Left kidney (tissue), 8 donors: ENCODE data around the gene PRR3. TPM values are rescaled to one million over a fixed set of nuclear protein-coding genes. Genes with fewer than 3 reads are reported as not detected.
A peak's percentile ranks its signal among the peaks of the same experiment; 100 is the strongest.
"Not testable (repeated sequence)": the region's sequence is repeated elsewhere in the genome, so short reads cannot be mapped to it uniquely, and the experiment has no call there.

Experiments used
- DNase-seq: peaks from one replicate; pipeline ENCODE4 v3.0.0-alpha.2; 2013
- long read RNA-seq, 8 donors: transcript quantifications; one replicate each; lab custom pipeline, GENCODE V29; 2026
- polyA plus RNA-seq: library from polyadenylated mRNA; unstranded; fragments of 120-200 nt; gene quantifications from one replicate; pipeline ENCODE4 v1.2.1, GENCODE V29; 2013; ENCODE audit not compliant: insufficient read length

PRR3 gene, protein sequence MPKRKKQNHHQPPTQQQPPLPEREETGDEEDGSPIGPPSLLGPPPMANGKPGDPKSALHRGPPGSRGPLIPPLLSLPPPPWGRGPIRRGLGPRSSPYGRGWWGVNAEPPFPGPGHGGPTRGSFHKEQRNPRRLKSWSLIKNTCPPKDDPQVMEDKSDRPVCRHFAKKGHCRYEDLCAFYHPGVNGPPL
- 40.2 TPM for polyA plus RNA-seq
- long read RNA-seq, donor 1, transcript PRR3-201 (3 exons, 1,797 nt): major isoform, 5 of 16 reads
- long read RNA-seq, donor 1, partial matches to known transcripts: 6 of 16 reads
- long read RNA-seq, donor 1, other reads (novel, unspliced or antisense): 0 of 16 reads
- long read RNA-seq, donor 2, transcript PRR3-203 (2 exons, 3,429 nt): major isoform, 5 of 11 reads
- long read RNA-seq, donor 2, partial matches to known transcripts: 0 of 11 reads
- long read RNA-seq, donor 2, other reads (novel, unspliced or antisense): 0 of 11 reads
- long read RNA-seq, donor 3, transcript PRR3-201 (3 exons, 1,797 nt): major isoform, 6 of 25 reads
- long read RNA-seq, donor 3, partial matches to known transcripts: 16 of 25 reads
- long read RNA-seq, donor 3, other reads (novel, unspliced or antisense): 0 of 25 reads
- long read RNA-seq, donor 4: 0 reads
- long read RNA-seq, donor 5, transcript PRR3-201 (3 exons, 1,797 nt): major isoform, 5 of 9 reads
- long read RNA-seq, donor 5, partial matches to known transcripts: 0 of 9 reads
- long read RNA-seq, donor 5, other reads (novel, unspliced or antisense): 0 of 9 reads
- long read RNA-seq, donor 6, partial matches to known transcripts: 0 of 8 reads
- long read RNA-seq, donor 6, other reads (novel, unspliced or antisense): 0 of 8 reads
- long read RNA-seq, donor 7, partial matches to known transcripts: 0 of 8 reads
- long read RNA-seq, donor 7, other reads (novel, unspliced or antisense): 0 of 8 reads
- long read RNA-seq, donor 8, partial matches to known transcripts: 0 of 3 reads
- long read RNA-seq, donor 8, other reads (novel, unspliced or antisense): 0 of 3 reads

DNA sequence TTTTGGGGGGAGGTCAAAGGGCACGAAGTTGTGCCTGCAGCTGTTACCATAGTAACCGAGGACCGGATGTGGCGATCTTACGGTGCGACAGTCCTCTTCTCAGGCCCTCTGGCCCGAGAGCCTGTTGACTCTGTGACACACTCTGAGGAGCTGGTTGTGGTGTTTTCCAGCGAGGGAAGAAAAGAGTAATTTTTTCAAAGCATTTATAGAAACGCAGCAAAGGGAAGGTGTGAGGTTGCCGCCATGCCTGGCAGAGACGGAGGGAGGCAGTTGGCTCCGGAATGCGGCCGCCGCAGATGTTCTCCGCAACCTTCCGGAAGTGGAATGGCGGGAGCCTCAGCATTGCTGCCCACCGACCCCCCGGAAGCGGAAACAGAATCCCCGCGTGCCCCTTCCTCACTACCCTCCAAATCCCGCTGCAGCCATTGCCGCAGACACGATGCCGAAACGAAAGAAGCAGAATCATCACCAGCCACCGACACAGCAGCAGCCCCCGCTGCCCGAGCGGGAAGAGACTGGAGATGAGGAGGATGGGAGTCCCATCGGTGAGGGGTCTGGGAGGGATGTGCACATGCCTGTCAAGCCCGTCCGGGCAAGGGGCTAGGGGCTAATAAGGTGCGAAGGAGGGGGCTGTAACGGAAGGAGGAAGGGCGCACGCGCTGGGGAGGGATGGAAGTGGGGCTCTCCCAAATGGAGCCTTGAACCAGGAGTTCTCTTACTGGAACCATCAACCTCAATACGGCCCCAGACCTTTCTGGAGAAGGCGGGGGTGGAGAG lies at the start of gene PRR3:
Gene PRR3, plus strand, starts transcription at position 390 of the 777 bp plus-strand sequence. Its CDS starts 50 bp downstream, at position 440.
- peak; percentile 90 for DNase-seq

DNA sequence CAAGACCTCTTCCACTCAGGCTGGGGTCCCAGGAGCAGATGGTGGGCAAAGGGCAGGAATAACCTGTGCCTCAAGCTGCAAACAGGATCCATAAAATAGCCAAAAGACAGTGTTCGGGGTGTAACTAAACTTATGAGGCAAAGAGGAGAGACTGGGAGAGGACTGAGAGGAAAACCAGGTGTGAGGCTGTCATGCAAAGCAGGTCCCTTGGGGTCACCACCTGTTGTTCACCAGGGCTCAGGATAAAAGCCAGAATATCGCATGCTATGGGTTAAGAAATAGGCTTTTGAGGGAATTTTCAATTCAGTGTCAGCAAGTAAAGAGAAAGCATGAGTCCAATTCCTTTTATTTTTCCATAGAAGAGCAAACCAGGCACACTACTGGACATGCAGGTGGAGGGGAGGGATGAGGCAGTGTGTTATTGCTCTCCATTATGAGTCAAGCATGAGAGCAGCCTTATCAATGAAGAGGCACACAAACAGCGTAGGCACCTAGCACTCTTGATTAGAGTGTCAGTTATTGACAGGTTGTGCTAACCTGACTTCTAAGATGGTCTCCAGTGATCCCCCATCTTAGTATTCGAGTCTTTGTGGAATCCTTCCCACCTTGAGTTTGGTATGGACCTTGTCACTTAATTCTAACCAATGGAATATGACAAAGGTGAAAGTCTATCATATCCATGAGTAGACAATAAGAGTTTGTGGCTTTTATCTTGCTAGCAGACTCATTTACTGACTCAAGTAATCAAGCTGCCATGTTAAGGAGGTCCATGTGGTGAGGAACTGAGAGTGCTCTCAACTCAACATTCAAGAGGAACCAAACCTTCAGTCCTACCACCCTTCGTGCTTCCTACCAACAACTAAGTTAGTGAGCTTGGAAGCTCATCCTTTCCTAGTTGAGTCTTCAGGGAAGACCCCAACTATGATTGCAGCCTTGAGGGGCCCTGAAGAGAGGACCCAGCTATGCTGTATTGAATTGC lies 49.0 kb upstream of the PRR3 start:
- DNase-seq: no peak

DNA sequence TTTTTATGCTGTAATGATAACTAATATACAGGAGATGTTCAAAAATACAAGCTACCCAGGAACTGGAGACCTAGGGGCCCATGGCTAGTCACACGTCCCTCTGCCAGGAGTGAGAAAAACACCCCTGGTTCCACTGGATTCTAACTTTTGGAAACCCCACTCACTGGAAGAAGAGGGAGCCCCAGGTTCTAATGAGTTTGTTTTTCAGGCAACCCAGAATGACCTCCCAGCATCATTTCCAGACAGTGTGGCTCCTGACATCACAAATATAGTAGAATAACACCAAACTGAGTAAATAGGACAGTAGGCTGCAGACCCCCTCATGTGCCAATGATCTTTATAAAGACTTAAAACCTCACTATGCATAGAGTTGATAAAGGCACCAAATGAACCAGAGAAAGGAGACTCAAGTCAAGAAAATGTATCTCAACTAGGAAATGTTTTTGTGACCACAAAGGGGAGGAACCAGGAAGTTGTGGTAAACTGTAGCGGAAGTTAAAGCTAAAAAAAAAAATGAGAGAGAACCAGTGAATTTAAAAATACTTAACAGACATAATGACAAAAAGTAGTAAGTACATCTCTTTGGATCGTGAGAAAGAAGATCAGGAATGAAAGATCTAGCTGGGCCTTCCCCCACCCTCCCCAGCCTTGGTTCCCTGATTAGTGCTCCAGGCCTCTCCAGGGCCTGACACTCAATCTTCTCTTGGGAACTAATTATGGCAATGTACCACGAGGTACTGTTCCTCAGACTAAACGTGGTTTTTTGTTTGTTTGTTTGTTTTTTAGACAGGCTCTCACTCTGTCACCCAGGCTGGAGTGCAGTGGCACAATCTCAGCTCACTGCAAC lies 48.0 kb upstream of the PRR3 start:
- no peak for DNase-seq

DNA sequence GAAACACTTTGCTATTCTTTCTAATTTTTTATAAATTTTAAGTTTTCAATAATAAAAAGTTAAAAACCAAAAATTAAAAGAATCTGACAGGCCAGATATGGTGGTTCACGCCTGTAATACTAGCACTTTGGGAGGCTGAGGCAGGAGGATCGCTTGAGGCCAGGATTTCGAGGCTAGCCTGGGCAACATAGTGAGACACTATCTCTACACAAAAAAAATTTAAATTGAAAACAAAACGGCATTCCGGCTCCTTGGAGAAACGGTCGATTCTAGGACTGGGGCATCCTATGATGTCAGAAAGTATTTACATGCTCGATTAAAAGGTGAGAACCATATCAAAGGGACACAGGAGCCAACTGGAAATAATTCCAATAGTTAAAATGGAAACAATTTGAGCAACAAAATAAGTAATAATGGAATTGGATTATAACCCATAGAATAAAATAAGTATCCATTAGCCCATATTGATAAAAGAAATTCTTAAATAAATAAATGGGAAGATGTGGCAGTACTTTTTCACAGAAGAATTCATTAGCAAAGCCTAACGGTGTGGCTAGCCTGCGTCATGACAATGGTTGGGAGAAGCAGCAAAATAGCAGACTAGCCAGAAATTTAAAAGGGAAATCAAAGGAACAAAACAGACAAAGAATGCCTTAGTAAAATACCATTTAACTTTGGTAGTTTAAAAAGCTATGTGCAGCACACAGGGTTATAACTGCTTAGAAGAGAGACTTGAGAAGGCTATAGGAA lies 46.5 kb upstream of the PRR3 start:
- DNase-seq: no peak

DNA sequence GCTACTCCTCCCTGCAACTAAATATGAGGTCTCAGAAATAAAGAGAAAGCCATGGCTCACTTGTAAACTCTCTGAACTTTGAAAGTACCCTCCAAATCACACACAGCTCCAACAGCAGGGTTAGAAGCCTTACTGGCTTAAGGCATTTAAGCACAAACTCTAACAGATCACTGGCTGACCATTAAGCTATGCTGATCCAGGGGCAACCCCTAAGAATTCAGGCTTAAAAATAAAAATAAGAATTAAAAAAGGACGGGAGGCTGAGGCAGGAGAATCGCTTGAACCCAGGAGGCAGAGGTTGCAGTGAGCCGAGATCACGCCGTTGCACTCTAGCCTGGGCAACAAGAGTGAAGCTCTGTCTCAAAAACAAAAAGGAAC lies 45.9 kb upstream of the PRR3 start:
- no peak for DNase-seq

DNA sequence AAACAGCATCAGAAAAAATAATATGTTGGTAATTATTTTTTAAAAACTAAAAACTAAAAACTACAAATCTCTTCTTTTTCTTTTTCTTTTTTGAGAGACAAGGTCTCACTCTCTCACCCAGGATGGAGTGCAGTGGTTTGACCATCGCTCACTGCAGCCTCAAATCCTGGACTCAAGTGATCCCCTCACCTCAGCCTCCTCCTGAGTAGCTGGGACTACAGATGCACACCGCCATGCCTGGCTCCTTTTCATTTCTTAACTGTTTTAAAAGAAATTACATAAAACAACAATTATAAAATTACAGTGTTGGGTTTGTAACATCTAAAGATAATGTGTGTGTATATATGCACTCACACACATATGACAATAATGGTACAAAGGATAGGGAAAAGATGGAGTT lies 43.6 kb upstream of the PRR3 start:
- DNase-seq: no peak

DNA sequence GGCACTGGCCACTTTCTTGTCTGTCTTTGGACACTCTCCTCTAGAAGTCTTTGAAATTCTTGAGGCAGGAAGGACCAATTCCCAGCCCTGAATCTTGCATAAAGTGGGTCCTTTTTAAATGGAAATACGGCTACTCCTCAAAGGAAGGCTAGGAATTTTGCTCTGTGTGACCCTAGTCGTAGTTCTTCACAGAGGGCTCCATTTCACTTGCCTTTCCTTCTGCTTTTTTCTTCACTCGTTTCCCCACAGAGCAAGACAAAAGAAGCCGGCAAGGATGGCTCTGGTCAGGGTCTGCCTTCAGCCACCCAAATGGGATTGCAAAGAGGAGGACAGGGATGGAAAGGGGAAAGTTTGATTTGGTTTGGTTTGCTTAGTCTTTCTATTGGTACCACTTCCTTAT lies 42.0 kb upstream of the PRR3 start:
- no peak for DNase-seq

DNA sequence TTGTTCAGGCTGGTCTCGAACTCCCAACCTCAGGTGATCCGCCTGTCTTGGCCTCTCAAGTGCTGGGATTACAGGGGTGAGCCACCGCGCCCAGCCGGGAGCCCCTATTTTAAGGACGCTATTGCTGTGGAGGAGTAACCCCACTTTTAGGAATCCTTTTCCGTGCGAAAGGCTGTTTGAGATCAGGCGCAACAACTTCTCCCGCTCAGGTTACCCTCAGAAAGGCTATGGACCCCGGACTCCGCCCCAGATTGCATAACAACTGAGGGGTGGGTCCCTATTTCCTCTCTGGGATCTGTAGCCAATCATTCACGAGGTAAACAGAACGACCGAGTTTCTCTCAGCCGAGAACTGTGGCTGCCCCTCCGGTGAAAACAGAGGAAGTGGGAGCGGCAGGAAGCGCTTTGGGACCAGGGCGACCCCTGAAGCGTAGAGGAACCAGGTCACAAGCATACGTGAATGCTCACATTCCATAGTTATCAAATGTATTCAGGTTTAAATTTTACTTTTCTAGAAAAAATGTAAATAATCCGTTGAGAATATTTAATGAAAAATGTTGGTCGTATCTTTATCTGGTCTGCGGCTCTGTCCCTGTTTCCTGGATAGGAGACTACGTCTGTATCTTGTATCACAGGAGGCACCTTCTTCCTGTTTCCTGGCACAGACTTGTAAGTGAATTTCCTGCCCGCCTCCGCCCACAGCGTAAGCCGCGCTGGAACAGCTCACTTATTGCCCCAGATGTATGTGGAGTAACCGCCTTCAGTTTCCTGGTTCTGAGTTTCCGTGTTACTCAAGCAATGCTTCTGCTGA lies 40.9 kb upstream of the PRR3 start:
- DNase-seq: peak; percentile 92

DNA sequence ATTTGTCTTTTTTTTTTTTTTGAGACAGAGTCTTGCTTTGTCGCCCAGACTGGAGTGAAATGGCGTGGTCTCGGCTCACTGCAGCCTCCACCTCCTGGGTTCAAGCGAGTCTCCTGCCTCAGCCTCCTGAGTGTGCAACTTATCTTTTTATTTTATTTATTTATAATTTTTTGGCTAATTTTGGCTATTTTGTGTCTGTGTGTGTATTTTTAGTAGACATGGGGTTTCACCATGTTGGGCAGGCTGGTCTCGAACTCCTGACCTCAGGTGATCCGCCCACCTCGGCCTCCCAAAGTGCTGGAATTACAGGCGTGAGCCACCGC lies 40.4 kb upstream of the PRR3 start:
- not testable (repeated sequence) for DNase-seq

DNA sequence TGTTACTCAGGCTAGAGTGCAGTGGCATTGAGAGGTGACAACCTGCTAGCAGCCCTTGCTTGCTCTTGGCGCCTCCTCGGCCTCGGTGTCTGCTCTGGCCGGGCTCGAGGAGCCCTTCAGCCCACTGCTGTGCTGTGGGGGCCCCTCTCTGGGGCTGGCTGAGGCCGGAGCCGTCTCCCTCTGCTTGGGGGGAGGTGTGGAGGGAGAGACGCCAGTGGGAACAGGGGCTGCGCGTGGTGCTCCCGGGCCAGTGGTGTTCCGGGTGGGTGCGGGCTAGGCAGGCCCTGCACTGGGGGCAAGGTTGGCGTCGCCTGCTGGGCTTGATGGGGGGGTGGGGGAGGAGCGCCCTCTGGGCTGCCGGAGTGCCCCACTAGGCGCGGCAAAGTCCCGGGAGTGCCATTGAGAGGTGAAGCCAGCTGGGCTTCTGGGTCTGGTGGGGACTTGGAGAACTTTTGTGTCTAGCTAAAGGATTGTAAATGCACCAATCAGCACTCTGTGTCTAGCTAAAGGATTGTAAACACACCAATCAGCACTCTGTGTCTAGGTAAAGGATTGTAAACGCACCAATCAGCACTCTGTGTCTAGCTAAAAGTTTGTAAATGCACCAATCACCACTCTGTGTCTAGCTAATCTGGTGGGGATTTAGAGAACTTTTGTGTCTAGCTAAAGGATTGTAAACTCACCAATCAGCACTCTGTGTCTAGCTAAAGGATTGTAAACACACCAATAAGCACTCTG lies 39.2 kb upstream of the PRR3 start:
- DNase-seq: not testable (repeated sequence)

DNA sequence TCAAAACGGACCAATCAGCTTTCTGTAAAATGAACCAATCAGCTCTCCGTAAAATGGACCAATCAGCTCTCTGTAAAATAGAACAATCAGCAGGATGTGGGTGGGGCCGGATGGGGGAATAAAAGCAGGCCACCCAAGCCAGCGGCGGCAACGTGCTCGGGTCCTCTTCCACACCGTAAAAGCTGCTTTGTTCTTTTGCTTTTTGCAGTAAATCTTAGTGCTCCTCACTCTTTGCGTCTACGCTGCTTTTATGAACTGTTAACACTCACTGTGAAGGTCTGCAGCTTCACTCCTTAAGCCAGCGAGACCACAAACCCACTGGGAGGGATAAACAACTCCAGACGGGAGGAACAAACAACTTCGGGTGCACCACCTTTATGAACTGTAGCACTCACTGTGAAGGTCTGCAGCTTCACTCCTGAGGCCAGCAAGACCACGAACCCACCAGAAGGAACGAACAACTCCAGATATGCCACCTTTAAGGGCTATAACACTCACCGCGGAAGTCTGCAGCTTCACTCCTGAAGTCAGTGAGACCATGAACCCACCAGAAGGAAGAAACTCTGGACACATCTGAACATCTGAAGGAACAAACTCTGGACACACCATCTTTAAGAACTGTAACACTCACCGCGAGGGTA lies 38.5 kb upstream of the PRR3 start:
- DNase-seq: not testable (repeated sequence)

DNA sequence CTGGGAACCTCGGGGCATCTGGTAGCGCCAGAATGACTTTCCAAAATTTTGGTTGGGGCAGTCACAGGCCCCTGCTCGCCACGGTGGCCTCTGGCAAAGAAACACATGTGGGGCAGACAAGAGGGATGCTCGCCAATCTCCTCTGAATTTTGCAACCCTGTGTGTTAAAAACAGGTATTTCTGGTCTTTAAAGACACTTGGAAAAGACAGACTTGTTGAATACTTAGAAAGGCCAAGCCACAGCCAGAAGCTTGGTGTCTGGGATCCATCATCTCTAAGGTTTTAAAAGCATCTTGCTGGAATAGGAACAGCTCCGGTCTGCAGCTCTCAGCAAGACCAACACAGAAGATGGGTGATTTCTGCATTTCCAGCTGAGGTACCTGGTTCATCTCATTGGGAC lies 36.6 kb upstream of the PRR3 start:
- no peak for DNase-seq

DNA sequence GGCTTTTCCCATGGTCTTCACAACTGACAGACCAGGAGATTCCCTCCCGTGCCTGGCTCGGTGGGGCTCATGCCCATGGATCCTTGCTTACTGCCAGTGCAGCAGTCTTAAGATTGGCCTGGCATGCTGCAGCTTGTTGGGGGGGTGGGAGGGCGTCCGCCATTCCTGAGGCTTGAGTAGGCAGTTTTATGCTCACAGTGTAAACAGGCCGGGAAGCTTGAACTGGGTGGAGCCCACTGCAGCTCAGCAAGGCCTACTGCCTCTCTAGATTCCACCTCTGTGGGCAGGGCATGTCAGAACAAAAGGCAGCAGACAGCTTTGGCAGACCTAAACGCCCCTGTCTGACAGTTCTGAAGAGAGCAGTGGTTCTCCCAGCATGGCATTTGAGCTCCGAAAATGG lies 36.0 kb upstream of the PRR3 start:
- not testable (repeated sequence) for DNase-seq

DNA sequence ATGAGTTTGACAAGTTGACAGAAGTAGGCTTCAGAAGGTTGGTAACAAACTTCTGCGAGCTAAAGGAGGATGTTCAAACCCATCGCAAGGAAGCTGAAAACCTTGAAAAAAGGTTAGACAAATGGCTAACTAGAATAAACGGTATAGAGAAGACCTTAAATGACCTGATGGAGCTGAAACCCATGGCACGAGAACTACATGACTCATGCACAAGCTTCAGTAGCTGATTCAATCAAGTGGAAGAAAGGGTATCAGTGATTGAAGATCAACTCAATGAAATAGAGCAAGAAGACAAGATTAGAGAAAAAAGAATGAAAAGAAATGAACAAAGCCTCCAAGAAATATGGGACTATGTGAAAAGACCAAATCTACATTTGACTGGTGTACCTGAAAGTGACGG lies 35.1 kb upstream of the PRR3 start:
- DNase-seq: not testable (repeated sequence)

DNA sequence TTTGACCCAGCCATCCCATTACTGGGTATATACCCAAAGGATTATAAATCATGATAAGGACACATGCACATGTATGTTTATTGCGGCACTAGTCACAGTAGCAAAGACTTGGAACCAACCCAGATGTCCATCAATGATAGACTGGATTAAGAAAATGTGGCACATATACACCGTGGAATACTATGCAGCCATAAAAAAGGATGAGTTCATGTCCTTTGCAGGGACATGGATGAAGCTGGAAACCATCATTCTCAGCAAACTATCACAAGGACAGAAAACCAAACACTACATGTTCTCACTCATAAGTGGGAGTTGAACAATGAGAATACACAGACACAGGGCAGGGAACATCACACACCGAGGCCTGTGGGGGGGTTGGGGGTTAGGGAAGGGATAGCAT lies 30.7 kb upstream of the PRR3 start:
- DNase-seq: not testable (repeated sequence)

DNA sequence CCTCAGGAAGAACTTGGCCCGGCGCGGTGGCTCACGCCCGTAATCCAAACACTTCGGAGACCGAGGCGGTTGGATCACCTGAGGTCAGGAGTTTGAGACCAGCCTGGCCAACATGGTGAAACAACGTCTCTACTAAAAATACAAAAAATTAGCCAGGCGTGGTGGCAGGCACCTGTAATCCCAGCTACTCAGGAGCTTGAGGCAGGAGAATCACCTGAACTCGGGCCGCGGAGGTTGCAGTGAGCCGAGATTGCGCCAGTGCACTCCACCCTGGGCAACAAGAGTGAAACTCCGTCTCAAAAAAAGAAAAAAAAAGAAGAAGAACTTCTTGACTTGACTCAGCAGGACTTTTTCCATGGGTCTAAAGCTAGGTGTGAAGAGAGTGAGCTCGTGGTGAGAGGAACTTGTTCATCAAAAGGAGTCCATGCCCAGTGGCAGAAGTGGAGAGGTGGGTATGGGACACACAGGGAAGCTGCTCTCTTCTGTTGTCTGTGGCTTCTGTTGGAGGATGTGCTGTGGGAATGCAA lies 27.7 kb upstream of the PRR3 start:
- not testable (repeated sequence) for DNase-seq

DNA sequence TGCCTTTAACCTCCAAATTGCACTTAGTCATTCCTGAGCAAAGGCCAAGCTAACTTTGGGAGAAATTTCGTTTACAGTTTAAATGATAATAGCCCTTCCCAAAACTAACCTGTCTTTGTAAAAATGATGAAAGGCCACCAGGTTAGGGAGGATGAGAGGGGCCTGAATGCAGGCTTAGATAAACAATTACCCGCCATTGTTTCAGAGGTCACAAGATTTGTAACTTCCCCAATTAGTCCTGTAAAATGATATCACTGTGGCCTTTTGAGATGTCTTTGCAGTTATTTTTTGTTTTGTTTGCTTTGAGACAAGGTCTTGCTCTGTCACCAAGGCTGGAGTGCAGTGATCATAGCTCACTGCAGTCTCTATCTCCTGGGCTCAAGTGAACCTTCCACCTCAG lies 27.1 kb upstream of the PRR3 start:
- no peak for DNase-seq
